ENCODE results near the gene RAE1.

Gene RAE1

GRCh38 chr20:57364451-57364850 is 13.4 kb downstream of the RAE1 start:
- DNase-seq (ENCODE audit: low read depth) = no peak
- no peak overlapping the region for H3K4me3 ChIP-seq (ENCODE audit: low read depth, low read length)

- DNase-seq (ENCODE audit: low read depth) = no peak
- H3K4me3 ChIP-seq (ENCODE audit: low read depth, low read length) = no peak overlapping the region
Observed at GRCh38 chr20:57369596-57369995, 18.5 kb downstream of the RAE1 start.

GRCh38 chr20:57370316-57370715 is 19.3 kb downstream of the RAE1 start:
- DNase-seq (ENCODE audit: low read depth) = no peak

GRCh38 chr20:57371363-57371762 is 20.3 kb downstream of the RAE1 start:
- H3K4me3 ChIP-seq (ENCODE audit: low read depth, low read length) = no peak overlapping the region
- no peak for DNase-seq (ENCODE audit: low read depth)

More at GRCh38 chr20:57370316-57370715, 19.3 kb downstream of the RAE1 start:
- H3K4me3 ChIP-seq (ENCODE audit: low read depth, low read length) = no peak overlapping the region

- H3K4me3 ChIP-seq (ENCODE audit: low read depth, low read length) = no peak overlapping the region
- DNase-seq (ENCODE audit: low read depth) = no peak
Observed at GRCh38 chr20:57372157-57372556, 21.1 kb downstream of the RAE1 start.

- no peak for DNase-seq (ENCODE audit: low read depth)
- H3K4me3 ChIP-seq (ENCODE audit: low read depth, low read length) = no peak overlapping the region
Observed at GRCh38 chr20:57372581-57373350, 21.7 kb downstream of the RAE1 start.

GRCh38 chr20:57374343-57374930 is 23.4 kb downstream of the RAE1 start:
- DNase-seq (ENCODE audit: low read depth) = no peak
- no peak overlapping the region for H3K4me3 ChIP-seq (ENCODE audit: low read depth, low read length)

- no peak for DNase-seq (ENCODE audit: low read depth)
- no peak overlapping the region for H3K4me3 ChIP-seq (ENCODE audit: low read depth, low read length)
Observed at GRCh38 chr20:57374931-57375651, 24.0 kb downstream of the RAE1 start.

- DNase-seq (ENCODE audit: low read depth) = no peak
- no peak overlapping the region for H3K4me3 ChIP-seq (ENCODE audit: low read depth, low read length)
Observed at GRCh38 chr20:57375652-57376230, 24.7 kb downstream of the RAE1 start.

GRCh38 chr20:57377350-57377749 is 26.3 kb downstream of the RAE1 start:
- H3K4me3 ChIP-seq (ENCODE audit: low read depth, low read length) = no peak overlapping the region
- no peak for DNase-seq (ENCODE audit: low read depth)

- no peak for DNase-seq (ENCODE audit: low read depth)
- no peak overlapping the region for H3K4me3 ChIP-seq (ENCODE audit: low read depth, low read length)
Observed at GRCh38 chr20:57378107-57378506, 27.1 kb downstream of the RAE1 start.

GRCh38 chr20:57378646-57379262 is 27.7 kb downstream of the RAE1 start:
- no peak overlapping the region for H3K4me3 ChIP-seq (ENCODE audit: low read depth, low read length)
- no peak for DNase-seq (ENCODE audit: low read depth)

- DNase-seq (ENCODE audit: low read depth) = no peak
- no peak overlapping the region for H3K4me3 ChIP-seq (ENCODE audit: low read depth, low read length)
Observed at GRCh38 chr20:57379263-57379647, 28.2 kb downstream of the RAE1 start.

GRCh38 chr20:57380081-57380750 is 29.2 kb downstream of the RAE1 start:
- no peak for DNase-seq (ENCODE audit: low read depth)
- H3K4me3 ChIP-seq (ENCODE audit: low read depth, low read length) = no peak overlapping the region

GRCh38 chr20:57381596-57382503 is 30.8 kb downstream of the RAE1 start:
- peak; percentile 18 for DNase-seq (ENCODE audit: low read depth)
- H3K4me3 ChIP-seq (ENCODE audit: low read depth, low read length) = no peak overlapping the region

- no peak for DNase-seq (ENCODE audit: low read depth)
- H3K4me3 ChIP-seq (ENCODE audit: low read depth, low read length) = no peak overlapping the region
Observed at GRCh38 chr20:57382516-57382915, 31.5 kb downstream of the RAE1 start.

- no peak for DNase-seq (ENCODE audit: low read depth)
Observed at GRCh38 chr20:57383447-57384347, 32.6 kb downstream of the RAE1 start.

More at GRCh38 chr20:57383447-57384347, 32.6 kb downstream of the RAE1 start:
- no peak overlapping the region for H3K4me3 ChIP-seq (ENCODE audit: low read depth, low read length)
